ENCODE data around the gene YY1AP1. TPM values are rescaled to one million over a fixed set of nuclear protein-coding genes. Genes with fewer than 3 reads are reported as not detected.
"Not testable (repeated sequence)": the region's sequence is repeated elsewhere in the genome, so short reads cannot be mapped to it uniquely, and the experiment has no call there.

YY1AP1 gene
- total RNA-seq, 4 donors from 2014 or later, result 54.8 to 121 (median 113) TPM

DNA sequence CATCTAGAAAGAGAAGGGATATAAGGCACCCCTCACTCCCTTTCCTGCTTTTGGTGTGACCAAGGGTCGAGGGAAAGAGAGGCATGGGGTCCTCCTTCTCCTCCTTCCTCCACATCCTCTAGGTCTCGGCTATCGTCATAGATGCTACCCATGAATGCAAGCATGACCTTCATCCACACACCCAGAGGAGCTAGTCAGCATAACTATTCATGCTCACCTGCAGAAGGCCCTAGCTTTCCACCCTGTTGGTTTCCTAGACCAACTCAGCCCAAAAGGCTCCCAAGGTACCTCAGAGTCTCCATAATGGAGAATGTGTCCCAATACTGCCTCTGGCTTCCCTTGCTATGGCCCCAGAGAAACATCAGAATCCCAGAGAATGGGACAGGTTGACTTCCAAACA is 45.3 kb downstream of the YY1AP1 start:
- intact Hi-C loops (cut with DNase I; ENCODE audit: low total_unique reads), result no loop called here
- no peak overlapping the region for H3K4me3 ChIP-seq (ENCODE audit: low read depth, poor library complexity, severe bottlenecking)
- DNase-seq (ENCODE audit: low spot score in 2 of 2), result no peak
- WGBS, 2 donors, result 86 to 90% methylated on average over 3 of the region's 3 CpGs
- no peak for TF ChIP-seq POLR2A (IDR thresholded peaks at IDR 0.05)
- TF ChIP-seq, protein P1, sequence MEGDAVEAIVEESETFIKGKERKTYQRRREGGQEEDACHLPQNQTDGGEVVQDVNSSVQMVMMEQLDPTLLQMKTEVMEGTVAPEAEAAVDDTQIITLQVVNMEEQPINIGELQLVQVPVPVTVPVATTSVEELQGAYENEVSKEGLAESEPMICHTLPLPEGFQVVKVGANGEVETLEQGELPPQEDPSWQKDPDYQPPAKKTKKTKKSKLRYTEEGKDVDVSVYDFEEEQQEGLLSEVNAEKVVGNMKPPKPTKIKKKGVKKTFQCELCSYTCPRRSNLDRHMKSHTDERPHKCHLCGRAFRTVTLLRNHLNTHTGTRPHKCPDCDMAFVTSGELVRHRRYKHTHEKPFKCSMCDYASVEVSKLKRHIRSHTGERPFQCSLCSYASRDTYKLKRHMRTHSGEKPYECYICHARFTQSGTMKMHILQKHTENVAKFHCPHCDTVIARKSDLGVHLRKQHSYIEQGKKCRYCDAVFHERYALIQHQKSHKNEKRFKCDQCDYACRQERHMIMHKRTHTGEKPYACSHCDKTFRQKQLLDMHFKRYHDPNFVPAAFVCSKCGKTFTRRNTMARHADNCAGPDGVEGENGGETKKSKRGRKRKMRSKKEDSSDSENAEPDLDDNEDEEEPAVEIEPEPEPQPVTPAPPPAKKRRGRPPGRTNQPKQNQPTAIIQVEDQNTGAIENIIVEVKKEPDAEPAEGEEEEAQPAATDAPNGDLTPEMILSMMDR (IDR thresholded peaks at IDR 0.05), result no peak

DNA sequence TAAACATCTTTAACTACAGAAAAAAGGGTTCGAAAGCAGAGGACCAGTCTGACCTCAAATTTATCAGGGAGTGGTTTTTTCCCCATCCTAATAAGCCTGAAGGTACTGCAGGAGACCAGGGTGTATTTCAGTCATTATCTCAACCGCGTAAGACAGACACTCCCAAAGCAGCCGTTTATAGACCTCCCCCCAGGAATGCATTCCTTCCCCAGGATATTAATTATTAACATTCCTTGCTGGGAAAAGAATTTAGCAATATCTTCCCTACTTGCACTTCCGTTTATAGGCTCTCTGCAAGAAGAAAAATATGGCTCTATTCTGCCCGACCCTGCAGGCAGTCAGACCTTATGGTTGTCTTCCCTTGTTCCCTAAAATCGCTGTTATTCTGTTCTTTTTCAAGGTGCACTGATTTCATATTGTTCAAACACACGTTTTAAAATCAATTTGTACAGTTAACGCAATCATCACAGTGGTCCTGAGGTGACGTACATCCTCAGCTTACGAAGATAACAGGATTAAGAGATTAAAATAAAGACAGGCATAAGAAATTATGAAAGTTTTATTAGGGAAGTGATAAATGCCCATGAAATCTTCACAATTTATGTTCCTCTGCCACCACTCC is 45.9 kb downstream of the YY1AP1 start:
- 80 to 84% methylated on average over 11 of the region's 11 CpGs for WGBS, 2 donors
- DNase-seq (ENCODE audit: low spot score in 2 of 2); H3K4me3 ChIP-seq (ENCODE audit: low read depth, poor library complexity, severe bottlenecking); intact Hi-C loops (cut with DNase I; ENCODE audit: low total_unique reads): not testable (repeated sequence)

DNA sequence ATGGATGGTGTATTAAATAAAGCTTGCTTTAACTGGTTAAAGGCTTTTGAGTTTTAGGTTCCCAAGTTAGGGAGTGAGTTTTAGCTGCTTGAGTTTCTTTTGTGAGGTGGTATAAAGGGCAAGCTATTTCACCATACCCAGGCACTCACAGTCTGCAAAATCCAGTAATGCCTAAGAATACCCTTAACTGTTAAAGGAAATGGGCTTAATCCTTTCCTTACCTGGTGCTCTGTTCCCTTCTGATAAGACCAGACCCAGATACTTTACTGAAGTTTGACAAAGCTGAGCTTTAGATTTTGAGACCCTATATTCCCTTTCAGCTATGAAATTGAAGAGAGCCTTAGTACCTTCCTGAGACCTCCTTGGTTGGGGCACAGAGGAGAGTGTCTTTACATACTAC is 48.2 kb downstream of the YY1AP1 start:
- intact Hi-C loops (cut with DNase I; ENCODE audit: low total_unique reads), result no loop called here
- no peak for DNase-seq (ENCODE audit: low spot score in 2 of 2)
- no peak for TF ChIP-seq POLR2A (IDR thresholded peaks at IDR 0.05)
- TF ChIP-seq, protein P1 (IDR thresholded peaks at IDR 0.05), result no peak
- H3K4me3 ChIP-seq (ENCODE audit: low read depth, poor library complexity, severe bottlenecking), result no peak overlapping the region

DNA sequence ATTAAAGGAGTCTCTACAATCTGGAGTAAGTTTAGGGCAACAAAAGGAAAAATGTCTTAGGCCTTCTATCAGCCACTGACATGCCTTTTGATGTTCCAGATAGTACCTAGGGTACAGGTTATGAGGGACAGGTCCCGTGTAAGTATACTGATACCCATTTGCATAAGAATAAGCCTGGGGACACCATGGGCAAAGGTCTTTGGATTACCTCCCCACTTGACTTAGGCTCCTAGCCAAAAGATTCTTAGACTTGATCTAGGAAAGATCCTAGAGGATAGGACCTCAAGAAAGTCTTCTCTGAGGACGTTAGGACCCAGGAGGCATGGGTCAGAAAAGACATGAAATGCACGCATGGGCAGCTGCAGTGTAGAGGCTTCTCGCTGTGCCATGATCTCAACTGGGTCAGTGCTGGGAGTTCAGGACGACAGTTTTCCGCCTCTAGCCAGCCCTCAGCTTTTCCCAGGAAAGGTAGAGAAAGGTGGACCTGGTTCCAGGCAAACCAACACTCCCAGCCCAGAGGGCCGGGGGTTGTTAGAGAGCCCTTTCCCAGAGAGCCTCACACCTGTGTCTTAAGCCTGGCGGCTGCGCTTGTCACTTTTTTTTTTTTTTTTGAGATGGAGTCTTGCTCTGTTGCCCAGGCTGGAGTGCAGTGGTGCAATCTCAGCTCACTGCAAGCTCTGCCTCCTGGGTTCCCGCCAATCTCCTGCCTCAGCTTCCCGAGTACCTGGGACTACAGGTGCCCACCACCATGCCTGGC is 52.0 kb downstream of the YY1AP1 start:
- no peak for DNase-seq (ENCODE audit: low spot score in 2 of 2)
- TF ChIP-seq, protein P1 (IDR thresholded peaks at IDR 0.05), result no peak
- intact Hi-C loops (cut with DNase I; ENCODE audit: low total_unique reads), result no loop called here
- WGBS, 2 donors, result 92% methylated on average over 11 of the region's 11 CpGs
- no peak overlapping the region for H3K4me3 ChIP-seq (ENCODE audit: low read depth, poor library complexity, severe bottlenecking)

DNA sequence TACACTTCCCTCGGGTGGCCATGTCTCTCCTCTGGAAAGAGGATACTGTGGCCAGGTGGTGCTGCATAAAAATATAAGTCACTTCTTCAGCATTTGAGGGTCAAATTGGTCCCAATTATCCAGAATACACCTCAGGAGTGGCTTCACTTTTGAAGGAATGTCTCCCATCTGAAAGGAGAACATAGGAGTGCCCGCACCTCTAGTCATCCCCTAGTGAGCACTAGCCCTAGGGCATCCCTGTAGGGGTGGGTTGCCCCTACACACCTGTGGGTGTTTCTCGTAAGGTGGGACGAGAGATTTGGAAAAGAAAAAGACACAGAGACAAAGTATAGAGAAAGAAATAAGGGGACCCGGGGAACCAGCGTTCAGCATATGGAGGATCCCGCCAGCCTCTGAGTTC is 62.1 kb downstream of the YY1AP1 start:
- H3K4me3 ChIP-seq (ENCODE audit: low read depth, poor library complexity, severe bottlenecking); DNase-seq (ENCODE audit: low spot score in 2 of 2); intact Hi-C loops (cut with DNase I; ENCODE audit: low total_unique reads): not testable (repeated sequence)
- 89 to 94% methylated on average over 4 to 5 of the region's 7 CpGs for WGBS, 2 donors

DNA sequence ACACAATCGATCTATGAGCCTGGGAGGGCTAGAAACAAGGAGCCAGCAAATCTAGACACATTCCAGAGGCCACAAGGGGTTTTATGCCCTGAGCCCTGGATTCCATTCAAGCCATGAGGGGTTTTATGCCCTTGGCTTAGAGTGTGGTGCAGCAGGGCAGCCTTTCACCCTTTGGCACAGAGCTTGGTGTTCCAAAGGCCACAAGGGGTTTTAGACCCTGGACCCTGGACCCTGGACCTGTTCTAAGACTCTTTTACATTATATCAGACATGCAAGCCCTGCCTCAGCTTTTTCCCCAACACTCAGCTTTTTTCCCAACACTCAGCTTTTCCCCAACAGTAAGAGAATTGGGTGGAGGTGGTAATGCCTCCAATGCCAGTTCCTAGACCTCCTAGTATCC is 65.2 kb downstream of the YY1AP1 start:
- intact Hi-C loops (cut with DNase I; ENCODE audit: low total_unique reads), result no loop called here
- TF ChIP-seq, protein P1 (IDR thresholded peaks at IDR 0.05), result no peak
- TF ChIP-seq POLR2A (IDR thresholded peaks at IDR 0.05), result no peak
- H3K4me3 ChIP-seq (ENCODE audit: low read depth, poor library complexity, severe bottlenecking), result no peak overlapping the region
- WGBS, 2 donors, result 26 to 31% methylated on average over 1 of the region's 1 CpG
- no peak for DNase-seq (ENCODE audit: low spot score in 2 of 2)

DNA sequence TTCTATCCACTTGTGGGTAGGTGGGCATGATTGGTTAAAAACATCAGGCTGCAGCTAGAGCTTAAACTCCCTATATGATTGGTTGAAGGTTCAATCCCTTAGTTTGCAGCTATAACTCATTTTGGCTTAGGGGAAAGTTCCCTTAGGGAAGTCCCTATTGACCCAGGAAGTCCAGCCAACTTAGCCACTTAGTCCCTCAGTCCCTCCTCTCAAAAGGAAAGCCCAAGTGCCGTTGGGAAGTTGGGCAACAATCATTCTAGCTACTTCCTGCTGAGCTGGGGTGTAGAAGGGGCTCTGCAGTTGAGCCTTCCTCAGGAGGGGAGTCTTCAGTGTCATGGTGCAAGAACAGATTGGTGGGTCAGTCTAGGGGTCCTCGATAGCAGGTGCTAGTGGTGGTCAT is 66.4 kb downstream of the YY1AP1 start:
- no peak for DNase-seq (ENCODE audit: low spot score in 2 of 2)
- no peak overlapping the region for H3K4me3 ChIP-seq (ENCODE audit: low read depth, poor library complexity, severe bottlenecking)
- 82 to 83% methylated on average over 2 of the region's 2 CpGs for WGBS, 2 donors
- no peak for TF ChIP-seq POLR2A (IDR thresholded peaks at IDR 0.05)
- TF ChIP-seq, protein P1 (IDR thresholded peaks at IDR 0.05), result no peak
- intact Hi-C loops (cut with DNase I; ENCODE audit: low total_unique reads), result no loop called here

DNA sequence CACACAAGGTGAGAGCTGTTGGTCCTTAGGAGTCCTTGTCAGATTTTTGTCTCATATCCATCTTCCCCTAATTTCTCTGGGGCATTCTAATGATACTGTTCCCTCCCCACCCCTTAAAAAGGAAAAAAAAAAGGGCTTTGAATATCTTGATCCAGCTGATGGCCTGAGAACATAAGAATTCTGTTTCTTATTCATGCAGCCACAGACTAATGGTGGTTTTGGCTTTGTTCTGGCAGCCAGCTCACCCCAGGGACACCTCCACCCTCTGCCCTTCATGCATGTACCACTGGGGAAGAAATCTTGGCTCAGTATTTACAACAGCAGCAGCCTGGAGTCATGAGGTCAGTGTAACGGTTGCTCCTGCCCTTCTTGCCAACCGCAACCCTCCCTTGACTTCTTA is 75.3 kb downstream of the YY1AP1 start:
- intact Hi-C loops (cut with DNase I; ENCODE audit: low total_unique reads); H3K4me3 ChIP-seq (ENCODE audit: low read depth, poor library complexity, severe bottlenecking); DNase-seq (ENCODE audit: low spot score in 2 of 2): not testable (repeated sequence)
- no CpG with 5 or more reads among the region's 2 CpGs for WGBS, 2 donors

DNA sequence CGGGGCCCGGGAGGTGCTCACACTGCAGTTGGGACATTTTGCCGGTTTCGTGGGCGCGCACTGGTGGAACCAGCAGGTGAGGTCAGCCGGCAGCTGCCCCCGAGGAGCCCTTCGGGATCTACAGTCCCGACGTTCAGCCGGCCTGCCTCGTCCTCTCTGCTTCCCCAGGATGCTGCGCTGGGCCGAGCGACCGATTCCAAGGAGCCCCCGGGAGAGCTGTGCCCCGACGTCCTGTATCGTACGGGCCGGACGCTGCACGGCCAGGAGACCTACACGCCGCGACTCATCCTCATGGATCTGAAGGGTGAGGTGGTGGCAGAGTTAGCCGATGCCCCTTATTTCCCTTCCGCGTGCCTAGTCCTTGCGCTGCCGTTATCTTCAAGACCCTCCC is 78.3 kb downstream of the YY1AP1 start:
- DNase-seq (ENCODE audit: low spot score in 2 of 2); intact Hi-C loops (cut with DNase I; ENCODE audit: low total_unique reads); H3K4me3 ChIP-seq (ENCODE audit: low read depth, poor library complexity, severe bottlenecking): not testable (repeated sequence)
- WGBS, 2 donors, result no CpG with 5 or more reads among the region's 33 CpGs
